OCI-LY7 (cell line): Measurements from ENCODE around the gene SERPINB10.

Experiments
- EZH2phosphoT487 ChIP-seq: fragments of 200-600 bp; sonication (generic); IDR thresholded peaks from 2 replicates; pipeline ENCODE4 v1.6.1; 2018; ENCODE audit warnings: low read depth, borderline replicate concordance, mild to moderate bottlenecking, mixed run types, antibody characterized with exemption, low read length, moderate library complexity, mixed read lengths
- TF ChIP-seq, protein P1 (sequence below): fragments of 200-600 bp; sonication (generic); conservative IDR thresholded peaks from 2 replicates; pipeline ENCODE4 v1.5.1; 2014; ENCODE audit warnings: mild to moderate bottlenecking, antibody characterized with exemption, low read length, moderate library complexity, mixed read lengths

DNA sequence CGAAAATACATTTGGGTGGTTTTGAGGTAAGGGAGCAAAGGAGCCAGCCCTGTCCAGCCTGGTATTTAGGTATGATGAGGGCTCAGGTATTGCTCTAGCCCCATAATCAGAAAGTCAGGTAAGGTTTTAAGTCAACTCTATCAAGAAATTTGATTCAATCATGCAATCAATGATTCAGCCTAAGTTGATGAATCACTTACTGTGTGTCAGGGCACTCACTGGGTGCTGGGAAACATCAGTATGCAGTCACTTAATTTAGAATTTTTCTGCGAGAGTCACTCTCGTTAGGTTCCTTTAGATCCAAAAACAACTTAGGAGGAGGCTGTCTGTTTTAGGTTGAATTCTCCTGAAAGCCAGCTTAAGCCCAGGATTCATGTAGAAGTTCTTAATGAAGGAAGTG lies 37.9 kb upstream of the SERPINB10 start:
- TF ChIP-seq, protein P1, sequence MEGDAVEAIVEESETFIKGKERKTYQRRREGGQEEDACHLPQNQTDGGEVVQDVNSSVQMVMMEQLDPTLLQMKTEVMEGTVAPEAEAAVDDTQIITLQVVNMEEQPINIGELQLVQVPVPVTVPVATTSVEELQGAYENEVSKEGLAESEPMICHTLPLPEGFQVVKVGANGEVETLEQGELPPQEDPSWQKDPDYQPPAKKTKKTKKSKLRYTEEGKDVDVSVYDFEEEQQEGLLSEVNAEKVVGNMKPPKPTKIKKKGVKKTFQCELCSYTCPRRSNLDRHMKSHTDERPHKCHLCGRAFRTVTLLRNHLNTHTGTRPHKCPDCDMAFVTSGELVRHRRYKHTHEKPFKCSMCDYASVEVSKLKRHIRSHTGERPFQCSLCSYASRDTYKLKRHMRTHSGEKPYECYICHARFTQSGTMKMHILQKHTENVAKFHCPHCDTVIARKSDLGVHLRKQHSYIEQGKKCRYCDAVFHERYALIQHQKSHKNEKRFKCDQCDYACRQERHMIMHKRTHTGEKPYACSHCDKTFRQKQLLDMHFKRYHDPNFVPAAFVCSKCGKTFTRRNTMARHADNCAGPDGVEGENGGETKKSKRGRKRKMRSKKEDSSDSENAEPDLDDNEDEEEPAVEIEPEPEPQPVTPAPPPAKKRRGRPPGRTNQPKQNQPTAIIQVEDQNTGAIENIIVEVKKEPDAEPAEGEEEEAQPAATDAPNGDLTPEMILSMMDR, result no peak
- TF ChIP-seq EZH2phosphoT487, result no peak
